ENCODE results near the gene PHRF1. TPM values are rescaled to one million over a fixed set of nuclear protein-coding genes. Genes with fewer than 3 reads are reported as not detected.

The PHRF1 gene
- total RNA-seq, 1 experiment from 2014 or later: 35.6 TPM

DNA sequence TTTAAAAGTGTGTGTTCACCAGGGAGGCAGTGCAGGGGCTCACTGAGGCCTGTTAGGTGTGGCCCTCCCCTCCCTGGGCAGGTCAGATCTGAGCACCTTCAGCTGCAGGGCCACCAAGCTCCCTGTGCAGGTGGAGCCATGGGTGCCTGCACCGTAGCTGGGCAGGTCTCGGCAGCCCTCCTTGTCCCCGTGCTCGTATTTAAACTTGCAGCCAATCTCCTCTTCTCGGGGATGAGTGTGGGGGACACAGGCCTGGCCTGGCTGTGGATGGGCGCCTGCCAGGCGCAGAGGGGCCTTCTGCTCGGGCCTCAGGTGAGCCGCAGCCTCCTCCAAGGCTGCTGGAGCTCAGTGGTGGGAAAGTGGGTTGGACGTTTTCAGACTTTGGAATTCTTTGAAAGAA, 19.1 kb downstream of the PHRF1 start:
- no peak for DNase-seq (ENCODE audit: low read depth)

DNA sequence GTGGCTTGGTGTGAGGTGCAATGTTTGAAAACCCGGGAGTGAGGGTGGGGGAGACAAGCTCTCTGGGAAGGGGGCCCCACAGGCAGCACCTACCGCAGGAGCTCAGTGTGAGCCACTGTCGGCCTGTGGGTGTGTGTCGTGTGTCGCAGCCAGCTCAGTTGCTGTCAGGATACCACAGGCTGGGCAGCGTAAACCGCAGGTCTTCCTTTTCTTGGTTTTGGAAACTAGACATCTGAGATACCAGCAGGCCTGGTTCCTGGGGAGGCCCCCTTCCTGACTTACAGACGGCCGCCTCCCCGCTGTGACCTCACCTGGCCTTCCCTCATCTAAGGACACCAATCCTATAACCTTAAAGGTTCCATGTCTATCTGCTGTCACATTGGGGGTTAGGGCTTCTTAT, 20.1 kb downstream of the PHRF1 start:
- DNase-seq (ENCODE audit: low read depth): no peak

DNA sequence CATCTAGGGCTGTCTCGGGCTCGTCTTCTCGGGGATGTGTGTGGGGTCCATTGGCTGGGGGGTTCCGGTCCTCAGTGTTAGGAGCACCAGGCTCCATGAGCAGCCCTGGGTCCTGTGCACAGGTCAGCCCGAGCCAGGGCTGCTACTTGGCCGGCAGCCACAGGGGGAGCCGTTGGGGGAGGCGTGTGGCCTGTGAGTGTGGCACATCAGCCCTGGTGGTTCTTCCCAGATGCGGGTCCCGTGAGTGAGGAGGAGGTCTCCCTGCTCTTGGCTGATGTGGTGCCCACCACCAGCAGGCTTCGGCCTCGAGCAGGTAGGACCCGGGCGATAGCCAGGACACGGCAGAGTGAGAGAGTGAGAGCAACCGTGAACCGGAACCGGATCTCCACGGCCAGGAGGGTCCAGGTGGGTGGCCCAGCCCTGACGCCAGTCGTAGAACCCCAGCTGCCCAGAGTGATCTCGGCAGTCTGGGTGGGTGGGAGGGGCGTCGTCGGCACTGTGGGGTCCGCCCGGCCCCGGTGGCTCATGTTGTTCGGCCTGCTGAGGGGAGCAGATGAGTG, 21.0 kb downstream of the PHRF1 start:
- no peak for DNase-seq (ENCODE audit: low read depth)

DNA sequence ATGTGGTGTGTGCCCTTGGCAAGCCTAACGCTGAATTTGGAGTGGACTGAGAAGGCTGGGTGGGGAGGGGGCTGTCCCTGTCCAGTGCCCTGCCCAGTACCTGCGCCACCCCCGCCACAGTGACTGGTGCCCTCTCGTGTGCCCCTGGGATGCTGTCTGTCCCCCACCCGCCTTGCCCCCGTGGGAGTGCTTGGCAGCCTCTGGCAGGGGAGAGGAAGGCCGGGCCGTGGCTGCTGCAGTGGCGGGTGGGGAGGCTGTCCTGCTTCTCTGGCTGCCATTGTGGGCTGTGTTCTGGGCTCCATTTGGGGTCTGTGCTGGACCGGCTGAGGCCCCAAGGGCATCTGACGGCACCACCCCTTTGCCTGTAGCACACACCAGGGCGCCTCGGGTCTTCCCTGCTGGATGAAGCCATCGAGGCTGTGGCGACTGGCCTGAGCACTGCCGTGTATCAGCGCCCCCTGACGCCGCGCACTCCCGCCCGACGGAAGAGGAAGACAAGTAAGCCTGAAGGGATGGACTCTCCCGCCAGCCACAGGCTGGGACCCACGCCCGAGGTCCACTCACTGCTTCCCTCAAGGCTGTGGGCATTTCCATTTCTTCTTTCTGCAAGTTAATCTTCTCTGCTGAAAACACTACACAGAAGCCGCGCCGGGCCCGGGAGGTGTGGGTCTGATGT, 21.9 kb downstream of the PHRF1 start:
- DNase-seq (ENCODE audit: low read depth): no peak

GRCh38 chr11:601573-602245, 25.4 kb downstream of the PHRF1 start:
- DNase-seq (ENCODE audit: low read depth): no peak

- DNase-seq (ENCODE audit: low read depth): no peak
Measured at GRCh38 chr11:603154-603553, 26.9 kb downstream of the PHRF1 start.

- DNase-seq (ENCODE audit: low read depth): no peak
Measured at GRCh38 chr11:605286-606129, 29.2 kb downstream of the PHRF1 start.

DNA sequence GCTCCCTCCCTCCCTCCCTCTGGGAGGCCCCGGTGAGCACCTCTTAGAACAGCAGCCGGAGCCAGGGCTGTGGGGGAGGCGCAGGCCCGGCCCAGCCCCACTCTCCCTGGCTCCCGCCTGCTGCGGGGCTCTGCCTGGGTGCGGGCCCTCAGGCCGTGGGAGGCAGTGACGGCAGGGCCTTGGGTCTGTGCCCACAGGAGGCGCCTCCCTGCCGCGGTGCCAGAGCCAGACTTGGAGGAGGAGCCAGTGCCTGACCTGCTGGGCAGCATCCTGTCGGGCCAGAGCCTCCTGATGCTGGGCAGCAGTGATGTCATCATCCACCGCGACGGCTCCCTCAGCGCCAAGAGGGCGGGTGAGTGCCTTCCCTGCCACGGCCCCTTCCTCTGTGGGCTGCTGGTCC, 30.0 kb downstream of the PHRF1 start:
- DNase-seq (ENCODE audit: low read depth): no peak

DNA sequence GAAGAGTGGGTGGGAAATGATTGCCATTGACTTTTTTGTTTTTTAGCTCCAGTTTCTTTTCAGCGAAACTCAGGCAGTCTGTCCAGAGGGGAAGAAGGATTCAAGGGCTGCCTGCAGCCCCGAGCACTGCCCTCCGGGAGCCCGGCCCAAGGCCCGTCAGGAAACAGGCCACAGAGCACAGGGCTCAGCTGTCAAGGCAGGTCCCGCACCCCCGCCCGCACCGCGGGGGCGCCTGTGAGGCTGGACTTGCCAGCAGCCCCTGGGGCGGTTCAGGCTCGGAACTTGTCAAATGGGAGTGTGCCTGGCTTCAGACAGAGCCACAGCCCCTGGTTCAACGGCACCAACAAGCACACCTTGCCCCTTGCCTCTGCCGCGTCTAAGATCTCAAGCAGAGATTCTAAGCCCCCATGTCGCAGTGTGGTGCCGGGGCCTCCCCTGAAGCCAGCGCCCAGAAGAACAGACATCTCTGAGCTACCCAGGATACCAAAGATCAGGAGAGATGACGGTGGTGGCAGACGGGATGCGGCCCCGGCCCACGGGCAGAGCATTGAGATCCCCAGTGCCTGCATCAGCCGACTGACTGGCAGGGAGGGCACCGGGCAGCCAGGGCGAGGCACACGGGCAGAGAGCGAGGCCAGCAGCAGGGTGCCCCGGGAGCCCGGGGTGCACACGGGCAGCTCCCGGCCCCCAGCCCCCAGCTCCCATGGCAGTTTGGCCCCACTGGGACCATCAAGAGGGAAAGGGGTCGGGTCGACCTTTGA, 30.9 kb downstream of the PHRF1 start:
- no peak for DNase-seq (ENCODE audit: low read depth)

GRCh38 chr11:607971-608659, 31.8 kb downstream of the PHRF1 start:
- no peak for DNase-seq (ENCODE audit: low read depth)

- DNase-seq (ENCODE audit: low read depth): no peak
Measured at GRCh38 chr11:608791-609251, 32.6 kb downstream of the PHRF1 start.

DNA sequence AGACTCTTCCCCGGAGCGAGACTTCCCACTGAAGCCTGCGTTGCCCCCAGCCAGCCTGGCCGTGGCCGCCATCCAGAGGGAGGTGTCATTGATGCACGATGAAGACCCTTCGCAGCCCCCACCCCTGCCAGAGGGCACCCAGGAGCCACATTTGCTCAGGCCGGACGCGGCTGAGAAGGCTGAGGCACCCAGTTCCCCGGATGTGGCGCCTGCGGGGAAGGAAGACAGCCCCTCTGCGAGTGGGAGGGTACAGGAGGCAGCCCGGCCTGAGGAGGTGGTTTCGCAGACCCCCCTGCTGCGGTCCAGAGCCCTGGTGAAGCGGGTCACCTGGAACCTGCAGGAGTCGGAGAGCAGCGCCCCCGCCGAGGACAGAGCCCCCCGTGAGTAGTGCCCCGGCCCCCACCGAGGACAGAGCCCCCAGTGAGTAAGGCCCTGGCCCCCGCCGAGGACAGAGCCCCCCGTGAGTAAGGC, 33.1 kb downstream of the PHRF1 start:
- no peak for DNase-seq (ENCODE audit: low read depth)

- no peak for DNase-seq (ENCODE audit: low read depth)
Measured at GRCh38 chr11:610146-610801, 34.0 kb downstream of the PHRF1 start.

GRCh38 chr11:611001-611996, 35.0 kb downstream of the PHRF1 start:
- DNase-seq (ENCODE audit: low read depth): no peak

GRCh38 chr11:612201-612960, 36.1 kb downstream of the PHRF1 start:
- DNase-seq (ENCODE audit: low read depth): peak; percentile 85

DNA sequence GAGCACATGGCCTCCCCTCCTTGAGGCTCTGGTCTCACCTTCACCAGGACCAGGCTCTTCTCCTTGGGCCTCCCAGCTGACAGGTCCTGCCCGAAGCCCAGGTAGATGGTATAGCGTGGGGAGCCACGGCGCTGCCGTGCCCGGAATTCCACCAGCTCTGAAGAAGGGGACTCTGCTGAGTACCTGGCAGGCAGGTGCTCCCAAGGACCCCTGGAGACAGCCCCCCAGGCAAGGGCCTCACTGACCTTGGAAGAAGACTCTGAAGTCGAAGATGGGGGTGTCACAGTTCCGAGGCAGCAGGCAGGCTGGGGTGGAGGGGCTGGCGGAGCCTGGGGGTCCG, 36.7 kb downstream of the PHRF1 start:
- no peak for DNase-seq (ENCODE audit: low read depth)

GRCh38 chr11:613369-613968, 37.2 kb downstream of the PHRF1 start:
- DNase-seq (ENCODE audit: low read depth): peak; percentile 40

Measured in LHCN-M2 (cell line).